CD4-positive, CD25-positive, alpha-beta regulatory T cell (primary cell): ENCODE measurements around the gene MYO10. TPM values are rescaled to one million over a fixed set of nuclear protein-coding genes. Genes with fewer than 3 reads are reported as not detected.

Experiments
- ATAC-seq, 2 donors: fragments of 150-1000 bp; cut with Tn5 transposase; one replicate each; pipeline ENCODE4 v1.10.0; 2021; ENCODE audit warnings: low read depth in 2 of 2, moderate number of reproducible peaks in 2 of 2, moderate library complexity in 1 of 2
- DNase-seq, 3 donors: peaks; one replicate each; pipeline versions ENCODE4 v3.0.0 to v3.0.0-alpha.2; 2012 to 2022; ENCODE audit warnings: mixed read lengths in 1 of 3
- H3K27ac ChIP-seq: one replicate; pipeline ENCODE4 v1.7.0; 2013; ENCODE audit warnings: mild to moderate bottlenecking, low read length; ENCODE audit not compliant: insufficient read depth, poor library complexity, severe bottlenecking
- H3K27me3 ChIP-seq: one replicate; pipeline ENCODE4 v1.7.0; 2013; ENCODE audit warnings: low read length; ENCODE audit not compliant: control insufficient read depth, insufficient read depth
- H3K36me3 ChIP-seq: one replicate; pipeline ENCODE4 v1.7.0; 2013; ENCODE audit warnings: mild to moderate bottlenecking, low read length, moderate library complexity; ENCODE audit not compliant: control insufficient read depth, insufficient read depth
- H3K4me1 ChIP-seq: 2 replicates; pipeline ENCODE4 v1.7.0; 2013; ENCODE audit warnings: mild to moderate bottlenecking, low read length; ENCODE audit not compliant: insufficient read depth, control insufficient read depth, poor library complexity, severe bottlenecking
- H3K4me3 ChIP-seq: one replicate; pipeline ENCODE4 v1.7.0; 2013; ENCODE audit warnings: low read depth, mild to moderate bottlenecking, low read length, moderate library complexity
- H3K9me3 ChIP-seq, 2 experiments: 1 replicate in 1 of 2; 2 replicates in 1 of 2; pipeline ENCODE4 v1.7.0; 2013; ENCODE audit warnings: low read length in 2 of 2, mild to moderate bottlenecking in 1 of 2, moderate library complexity in 1 of 2; ENCODE audit not compliant: control insufficient read depth in 2 of 2
- H3K27ac Mint-ChIP-seq, 3 donors: one replicate each; pipeline ENCODE4 v1.8.0; 2020 to 2022; ENCODE audit warnings: mild to moderate bottlenecking in 3 of 3, mixed read lengths in 3 of 3, moderate library complexity in 2 of 3
- H3K27me3 Mint-ChIP-seq: one replicate; pipeline ENCODE4 v1.8.0; 2022; ENCODE audit warnings: mild to moderate bottlenecking, mixed read lengths
- H3K36me3 Mint-ChIP-seq: one replicate; pipeline ENCODE4 v1.8.0; 2020; ENCODE audit warnings: mixed read lengths
- H3K4me1 Mint-ChIP-seq, 4 donors: one replicate each; pipeline ENCODE4 v1.8.0; 2020 to 2022; ENCODE audit warnings: mixed read lengths in 4 of 4, mild to moderate bottlenecking in 1 of 4
- H3K4me3 Mint-ChIP-seq, 4 donors: one replicate each; pipeline ENCODE4 v1.8.0; 2020 to 2022; ENCODE audit warnings: mild to moderate bottlenecking in 4 of 4, mixed read lengths in 4 of 4, moderate library complexity in 3 of 4
- H3K9me3 Mint-ChIP-seq, 7 donors: one replicate each; pipeline ENCODE4 v1.8.0; 2020 to 2022; ENCODE audit warnings: mixed read lengths in 7 of 7, mild to moderate bottlenecking in 3 of 7, moderate library complexity in 2 of 7
- polyA plus RNA-seq, 4 donors: library from polyadenylated mRNA; unstranded; fragments of 300-500 nt; fragmentation: Illumina TruSeq; gene quantifications; one replicate each; pipeline ENCODE4 v1.2.3, GENCODE V29; 2021
- total RNA-seq: library from RNA; stranded (reverse); gene quantifications from one replicate; pipeline ENCODE4 v1.2.3, GENCODE V29; 2022

The MYO10 gene
- total and polyA plus RNA-seq, 5 donors from 2014 or later = 0.01 to 0.05 (median 0.02) TPM; not detected in 1

DNA sequence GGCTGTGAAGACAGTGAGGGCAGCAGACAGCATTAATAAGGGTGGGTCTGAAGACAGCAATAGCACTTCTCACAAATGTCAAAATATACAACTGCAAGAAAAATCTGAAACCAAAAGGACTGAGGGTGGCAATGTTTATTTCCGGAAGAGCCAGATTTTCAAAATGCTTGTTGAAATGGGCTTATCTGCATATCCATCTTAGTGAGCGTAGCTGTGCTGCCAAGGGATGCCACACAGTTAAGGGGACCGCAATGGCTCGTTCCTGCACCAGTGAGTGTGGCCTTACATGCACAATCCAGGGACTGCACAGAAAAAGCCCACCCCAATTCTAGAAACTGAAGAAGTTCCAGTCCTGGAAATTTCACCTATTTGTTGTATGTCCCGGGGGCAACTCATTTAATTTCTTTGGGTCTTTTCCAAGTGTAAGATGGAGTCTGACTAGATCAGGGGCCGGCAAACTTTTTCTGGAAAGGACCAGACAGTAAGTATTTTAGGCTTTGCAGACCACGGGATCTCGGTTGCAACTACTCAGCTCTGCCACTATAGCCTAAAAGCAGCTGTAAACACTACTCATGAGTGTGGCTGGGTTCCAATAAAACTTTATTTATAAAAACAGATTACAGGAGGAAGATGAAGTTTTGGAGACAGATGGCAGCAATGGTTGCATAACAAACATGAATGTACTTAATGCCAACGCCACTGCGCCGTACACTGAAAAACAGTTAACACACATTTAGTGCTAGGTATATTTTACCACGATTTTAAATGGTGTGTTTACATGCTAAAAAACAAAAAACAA, 154.1 kb downstream of the MYO10 start:
- H3K4me3 ChIP-seq = no peak overlapping the region
- no peaks in the 10 kb centered on the region for H3K36me3 ChIP-seq
- ATAC-seq (no peak), DNase-seq (no peak)
- Mint-ChIP-seq H3K36me3 (peaks cover 2% of the 10 kb centered on the region), H3K27ac (no peak overlapping the region), H3K9me3 (peaks cover 0 to 3% (median 0%) of the 10 kb centered on the region in 7 donors), H3K4me3 (no peak overlapping the region), H3K27me3 (peaks cover 5% of the 10 kb centered on the region), H3K4me1 (peaks cover 7 to 20% (median 13%) of the 10 kb centered on the region in 4 donors)
- peaks cover 5% of the 10 kb centered on the region for H3K4me1 ChIP-seq
- no peak overlapping the region for H3K27ac ChIP-seq
- H3K9me3 ChIP-seq = no peaks in the 10 kb centered on the region
- H3K27me3 ChIP-seq = no peaks in the 10 kb centered on the region

DNA sequence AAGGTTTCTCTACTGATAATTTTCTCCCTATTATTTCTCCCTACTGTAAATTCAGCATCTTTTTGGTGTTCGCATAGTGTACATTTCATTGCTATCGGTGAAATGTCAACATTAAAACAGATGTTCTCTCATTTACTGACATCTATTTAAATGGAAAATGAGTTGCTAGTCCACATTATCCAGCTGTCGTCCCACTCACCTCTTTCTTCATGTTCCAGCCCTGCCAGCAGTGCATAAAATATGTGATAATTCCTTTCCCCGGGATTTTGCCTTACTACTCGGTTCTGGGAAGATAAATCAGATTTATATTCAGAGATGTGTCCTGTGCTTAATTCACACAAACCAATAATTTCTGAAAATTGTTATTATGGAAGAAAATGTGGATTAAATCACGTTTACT, 155.8 kb downstream of the MYO10 start:
- Mint-ChIP-seq H3K4me3 (no peak overlapping the region), H3K4me1 (peaks cover 7 to 18% (median 8%) of the 10 kb centered on the region in 4 donors), H3K27me3 (peaks cover 4% of the 10 kb centered on the region), H3K36me3 (peaks cover 2% of the 10 kb centered on the region), H3K9me3 (peaks cover 0 to 3% (median 0%) of the 10 kb centered on the region in 7 donors), H3K27ac (no peak overlapping the region)
- peaks cover 5% of the 10 kb centered on the region for H3K4me1 ChIP-seq
- no peaks in the 10 kb centered on the region for H3K36me3 ChIP-seq
- ATAC-seq (no peak), DNase-seq (no peak)
- no peak overlapping the region for H3K27ac ChIP-seq
- H3K27me3 ChIP-seq = no peaks in the 10 kb centered on the region
- H3K9me3 ChIP-seq = no peaks in the 10 kb centered on the region
- no peak overlapping the region for H3K4me3 ChIP-seq

DNA sequence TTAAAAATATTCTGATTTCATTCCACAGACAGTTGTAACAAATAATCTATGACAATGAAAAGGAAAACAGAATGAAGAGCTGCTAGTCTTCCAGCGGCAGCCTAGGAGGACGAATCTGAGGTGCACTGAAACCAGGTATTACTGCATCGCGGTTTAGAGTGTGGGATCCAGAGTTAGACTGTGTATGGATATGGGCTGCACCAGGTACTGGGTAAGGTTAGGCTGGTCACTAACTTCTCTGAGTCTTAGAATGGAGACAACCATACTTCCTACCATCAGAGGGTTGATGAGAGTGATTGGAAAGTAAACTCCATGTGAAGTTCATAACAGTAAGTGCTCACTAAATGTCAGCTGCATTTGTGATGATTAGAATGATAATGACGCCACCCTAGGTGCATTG, 158.7 kb downstream of the MYO10 start:
- Histone ChIP-seq H3K27ac (no peak overlapping the region), H3K27me3 (no peaks in the 10 kb centered on the region), H3K4me3 (no peak overlapping the region), H3K4me1 (no peaks in the 10 kb centered on the region), H3K9me3 (no peaks in the 10 kb centered on the region), H3K36me3 (no peaks in the 10 kb centered on the region)
- no peak overlapping the region for H3K4me3 Mint-ChIP-seq
- DNase-seq = no peak
- H3K36me3 Mint-ChIP-seq = peaks cover 2% of the 10 kb centered on the region
- H3K27me3 Mint-ChIP-seq = peaks cover 4% of the 10 kb centered on the region
- no peak overlapping the region for H3K27ac Mint-ChIP-seq
- no peaks in the 10 kb centered on the region for H3K4me1 Mint-ChIP-seq
- ATAC-seq = no peak
- H3K9me3 Mint-ChIP-seq = peaks cover 0 to 3% (median 0%) of the 10 kb centered on the region in 7 donors

DNA sequence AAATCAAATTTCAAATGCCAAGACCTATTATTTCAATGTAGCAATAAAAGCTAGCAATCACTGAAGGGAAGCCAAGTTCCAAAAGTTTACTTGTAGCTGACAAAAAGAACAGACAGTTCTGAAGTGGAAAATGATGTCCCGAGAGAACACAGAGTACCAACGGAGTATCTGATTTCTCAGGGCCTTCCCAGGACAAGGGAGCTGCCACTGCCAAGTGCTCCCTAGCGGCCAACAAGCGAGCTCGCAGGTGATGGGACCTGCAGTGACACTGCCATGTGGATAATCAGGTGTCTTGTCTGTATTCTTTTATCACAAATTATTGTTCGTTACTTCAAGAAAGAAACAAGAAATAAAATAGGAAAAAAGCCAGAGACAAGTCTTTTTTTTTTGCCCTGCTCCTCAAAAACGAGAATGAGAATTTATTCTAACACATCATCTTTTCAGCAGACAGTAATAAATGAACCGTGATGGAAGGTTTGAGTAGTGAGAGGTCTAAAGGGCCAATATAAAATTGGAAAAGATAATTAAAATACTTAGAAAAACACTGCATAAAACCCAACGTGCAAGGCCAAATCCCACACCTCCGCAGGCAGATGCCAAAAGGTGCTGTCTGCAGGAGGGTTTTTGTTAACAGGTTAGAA, 159.4 kb downstream of the MYO10 start:
- DNase-seq (no peak), ATAC-seq (no peak)
- Histone ChIP-seq H3K9me3 (no peaks in the 10 kb centered on the region), H3K4me3 (no peak overlapping the region), H3K4me1 (no peaks in the 10 kb centered on the region), H3K27me3 (no peaks in the 10 kb centered on the region), H3K27ac (no peak overlapping the region), H3K36me3 (no peaks in the 10 kb centered on the region)
- Mint-ChIP-seq H3K4me3 (no peak overlapping the region), H3K4me1 (no peaks in the 10 kb centered on the region), H3K36me3 (peaks cover 2% of the 10 kb centered on the region), H3K9me3 (peaks cover 0 to 3% (median 0%) of the 10 kb centered on the region in 7 donors), H3K27me3 (peaks cover 4% of the 10 kb centered on the region), H3K27ac (no peak overlapping the region)

DNA sequence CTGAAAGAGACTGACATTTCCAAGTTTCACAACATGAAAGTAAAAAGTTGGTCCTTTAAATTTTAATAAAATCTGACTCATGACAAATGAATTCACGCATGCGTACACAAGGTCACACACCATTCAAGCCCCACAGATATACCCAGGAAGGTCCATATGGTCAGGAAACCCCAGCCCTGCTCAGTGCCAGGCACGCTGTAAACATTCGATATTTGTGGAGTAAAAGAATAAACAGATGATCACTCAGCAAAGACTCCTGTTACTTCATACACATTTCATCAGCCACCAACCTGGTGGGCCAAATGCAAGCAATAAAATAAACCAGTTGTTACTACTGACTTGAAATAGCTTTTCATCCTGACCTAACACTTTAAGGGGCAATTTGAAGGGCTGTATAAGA, 161.3 kb downstream of the MYO10 start:
- no peaks in the 10 kb centered on the region for H3K4me1 Mint-ChIP-seq
- peaks cover 0 to 3% (median 0%) of the 10 kb centered on the region in 7 donors for H3K9me3 Mint-ChIP-seq
- Histone ChIP-seq H3K36me3 (no peaks in the 10 kb centered on the region), H3K4me1 (no peaks in the 10 kb centered on the region), H3K27ac (no peak overlapping the region), H3K27me3 (no peaks in the 10 kb centered on the region), H3K9me3 (no peaks in the 10 kb centered on the region), H3K4me3 (no peak overlapping the region)
- no peaks in the 10 kb centered on the region for H3K36me3 Mint-ChIP-seq
- DNase-seq (no peak), ATAC-seq (no peak)
- peaks cover 4% of the 10 kb centered on the region for H3K27me3 Mint-ChIP-seq
- H3K4me3 Mint-ChIP-seq = no peak overlapping the region
- no peak overlapping the region for H3K27ac Mint-ChIP-seq

DNA sequence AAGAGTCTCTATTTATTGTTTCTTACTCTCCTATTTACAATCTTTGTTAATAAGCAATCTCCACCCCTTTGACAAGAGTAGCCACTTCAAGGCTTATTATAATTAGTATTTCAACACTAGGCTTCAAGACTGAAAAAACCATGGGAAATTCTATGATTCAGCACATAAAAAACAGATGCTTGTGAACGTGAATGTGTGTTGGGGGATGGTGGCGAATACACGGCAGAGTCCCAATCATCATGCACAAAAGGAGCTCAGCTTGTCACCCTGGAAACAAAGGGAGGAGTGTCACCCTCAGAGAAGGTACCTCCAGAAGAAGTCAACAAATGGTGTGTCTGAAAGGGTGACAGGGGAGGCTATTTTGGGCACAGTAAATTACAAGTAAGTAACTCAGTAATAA, 162.1 kb downstream of the MYO10 start:
- H3K4me1 Mint-ChIP-seq = no peaks in the 10 kb centered on the region
- no peak overlapping the region for H3K4me3 Mint-ChIP-seq
- Histone ChIP-seq H3K4me3 (no peak overlapping the region), H3K36me3 (no peaks in the 10 kb centered on the region), H3K27me3 (no peaks in the 10 kb centered on the region), H3K4me1 (no peaks in the 10 kb centered on the region), H3K9me3 (no peaks in the 10 kb centered on the region), H3K27ac (no peak overlapping the region)
- peaks cover 4% of the 10 kb centered on the region for H3K27me3 Mint-ChIP-seq
- no peak overlapping the region for H3K27ac Mint-ChIP-seq
- DNase-seq (no peak), ATAC-seq (no peak)
- H3K9me3 Mint-ChIP-seq = peaks cover 0 to 2% (median 0%) of the 10 kb centered on the region in 7 donors
- no peaks in the 10 kb centered on the region for H3K36me3 Mint-ChIP-seq

DNA sequence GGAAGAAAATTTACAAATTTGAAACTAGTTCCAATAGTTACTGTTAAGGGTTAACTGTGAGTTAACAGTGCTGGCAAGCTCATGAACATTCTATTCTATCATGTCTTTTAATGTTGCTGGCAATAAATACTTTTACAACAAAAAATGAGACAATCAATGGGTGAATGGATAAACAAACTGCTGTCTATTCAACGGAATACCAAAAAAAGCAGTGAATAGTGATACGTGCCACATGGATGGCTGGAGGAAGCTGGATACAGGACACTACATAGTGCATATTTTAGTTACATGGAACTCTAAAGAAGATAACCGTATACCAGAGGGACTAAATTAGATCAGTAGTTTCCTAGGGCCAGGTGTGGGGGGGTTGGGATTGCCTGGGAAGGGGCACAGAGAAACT, 163.5 kb downstream of the MYO10 start:
- Mint-ChIP-seq H3K9me3 (no peaks in the 10 kb centered on the region), H3K4me1 (no peaks in the 10 kb centered on the region), H3K27ac (peak overlapping the region in 1 of 3 donors; percentile 3), H3K36me3 (no peaks in the 10 kb centered on the region), H3K27me3 (peaks cover 4% of the 10 kb centered on the region), H3K4me3 (no peak overlapping the region)
- Histone ChIP-seq H3K4me3 (no peak overlapping the region), H3K36me3 (no peaks in the 10 kb centered on the region), H3K27me3 (no peaks in the 10 kb centered on the region), H3K4me1 (no peaks in the 10 kb centered on the region), H3K27ac (no peak overlapping the region), H3K9me3 (no peaks in the 10 kb centered on the region)
- DNase-seq = no peak
- no peak for ATAC-seq

DNA sequence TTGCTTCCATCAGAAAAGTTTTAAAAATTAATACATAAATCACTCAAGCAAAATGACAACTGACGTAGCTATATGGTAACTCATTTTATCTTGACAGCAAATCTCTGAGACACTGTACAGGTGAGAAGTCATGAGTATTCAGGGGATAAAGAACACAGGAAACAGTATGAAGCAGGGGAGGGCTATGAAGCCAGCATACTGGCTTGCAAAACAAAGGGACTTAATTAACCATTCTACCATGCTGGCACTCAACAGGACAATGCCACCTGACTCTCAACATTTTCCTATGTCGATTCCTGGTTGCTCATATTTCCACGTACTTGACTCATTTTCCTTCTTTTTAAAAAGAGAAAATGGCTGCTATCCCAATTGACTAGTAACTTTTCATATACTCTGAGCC, 167.9 kb downstream of the MYO10 start:
- no peaks in the 10 kb centered on the region for H3K9me3 ChIP-seq
- Mint-ChIP-seq H3K36me3 (no peaks in the 10 kb centered on the region), H3K4me1 (no peaks in the 10 kb centered on the region), H3K9me3 (no peaks in the 10 kb centered on the region), H3K27ac (no peak overlapping the region), H3K27me3 (peaks cover 6% of the 10 kb centered on the region), H3K4me3 (no peak overlapping the region)
- no peaks in the 10 kb centered on the region for H3K27me3 ChIP-seq
- no peak for DNase-seq
- no peak for ATAC-seq
- no peak overlapping the region for H3K27ac ChIP-seq
- no peaks in the 10 kb centered on the region for H3K4me1 ChIP-seq
- H3K4me3 ChIP-seq = no peak overlapping the region
- H3K36me3 ChIP-seq = no peaks in the 10 kb centered on the region
